Measurements from ENCODE around the gene RNF152.

RNF152 gene, protein sequence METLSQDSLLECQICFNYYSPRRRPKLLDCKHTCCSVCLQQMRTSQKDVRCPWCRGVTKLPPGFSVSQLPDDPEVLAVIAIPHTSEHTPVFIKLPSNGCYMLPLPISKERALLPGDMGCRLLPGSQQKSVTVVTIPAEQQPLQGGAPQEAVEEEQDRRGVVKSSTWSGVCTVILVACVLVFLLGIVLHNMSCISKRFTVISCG

DNA sequence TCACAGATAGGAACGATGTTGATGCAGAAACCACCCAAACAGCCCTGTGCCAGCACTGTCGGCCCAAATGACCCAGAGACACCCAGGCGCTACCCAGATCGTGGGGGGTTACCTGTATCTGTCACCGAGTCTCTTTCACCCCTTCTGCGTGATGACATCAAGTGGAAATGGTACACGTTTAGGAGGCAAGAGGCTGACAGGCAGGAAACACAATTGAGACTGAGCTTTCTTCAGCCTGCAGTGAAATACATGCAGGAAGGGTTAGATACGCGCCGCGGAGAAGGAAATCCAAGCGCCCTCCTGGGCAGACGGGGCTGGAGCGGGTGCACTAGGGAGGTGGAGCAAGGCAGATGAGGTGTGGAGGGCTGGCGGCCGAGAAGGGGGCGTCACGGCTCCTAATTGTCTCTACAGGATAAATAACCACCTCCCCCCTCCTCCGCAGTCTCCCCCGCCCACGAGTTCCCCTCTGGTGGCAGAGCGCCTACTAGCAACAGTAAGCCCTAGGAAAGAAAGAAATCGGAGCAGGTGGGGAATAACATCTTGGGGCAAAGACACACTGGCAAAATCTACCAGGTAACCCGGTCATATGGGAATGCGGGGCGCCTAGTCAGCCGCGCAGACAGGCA lies at the start of gene RNF152:
RNF152 (minus strand) TSS at position 325 of the 626 bp plus-strand sequence. CDS start 76,544 bp downstream, outside the sequence.
- DNase-seq (ENCODE audit: low read depth in 3 of 3): peak; percentile 26 to 41 (median 28)

DNA sequence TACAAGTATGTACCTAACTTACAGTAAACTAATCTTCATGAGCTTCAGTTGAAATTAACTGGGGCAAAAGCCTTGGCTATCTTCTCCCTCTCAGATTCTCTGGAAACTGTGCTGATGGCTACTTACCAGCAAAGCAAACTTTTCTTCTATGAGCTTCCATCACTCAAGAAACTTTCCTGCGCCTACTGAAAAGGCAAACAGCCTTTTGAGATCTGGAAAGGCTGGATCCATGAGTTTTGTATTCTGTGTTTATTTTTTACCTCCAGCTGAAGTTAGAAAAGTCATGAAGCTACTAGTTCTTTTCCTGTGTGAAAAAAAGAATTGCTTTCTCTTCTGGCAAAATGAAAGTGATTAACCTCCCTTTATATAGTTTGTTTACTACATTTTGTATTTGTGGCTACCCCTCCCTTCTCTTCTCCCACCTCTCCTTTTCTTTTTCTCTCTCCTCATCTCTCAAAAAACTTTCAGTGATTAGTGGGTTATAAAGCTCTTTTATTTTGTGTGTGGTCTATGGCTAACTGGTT lies 49.2 kb upstream of the RNF152 start:
- no peak for DNase-seq (ENCODE audit: low read depth in 3 of 3)

DNA sequence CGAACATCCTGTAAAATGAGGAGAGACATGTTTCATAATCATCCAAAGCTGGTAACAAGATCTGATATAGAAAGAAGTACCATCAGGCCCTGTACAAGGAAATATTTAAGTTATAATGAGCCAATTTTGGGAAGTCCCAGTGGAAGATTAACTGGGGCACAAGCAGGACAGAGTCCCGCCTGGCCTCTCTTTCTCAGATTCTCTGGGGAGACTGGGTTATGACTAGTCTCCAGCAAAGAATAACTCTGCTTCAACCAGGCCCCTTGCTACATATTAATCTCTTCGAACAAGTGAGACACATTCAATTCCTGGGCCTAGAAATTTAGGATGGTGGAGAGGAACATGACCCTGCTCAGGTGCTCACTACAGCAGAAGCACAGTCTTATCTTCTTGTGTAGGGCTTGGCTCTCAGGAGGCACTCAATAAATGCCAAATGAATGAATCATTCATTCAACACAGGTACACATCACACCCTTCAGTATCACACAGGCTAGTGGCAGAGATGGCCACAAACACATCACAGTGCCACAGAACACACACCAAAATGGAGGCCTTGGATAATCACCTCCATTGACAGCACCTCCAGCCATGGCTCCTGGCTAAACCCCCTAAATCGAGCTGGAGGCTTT lies 46.4 kb upstream of the RNF152 start:
- DNase-seq (ENCODE audit: low read depth in 3 of 3): no peak

DNA sequence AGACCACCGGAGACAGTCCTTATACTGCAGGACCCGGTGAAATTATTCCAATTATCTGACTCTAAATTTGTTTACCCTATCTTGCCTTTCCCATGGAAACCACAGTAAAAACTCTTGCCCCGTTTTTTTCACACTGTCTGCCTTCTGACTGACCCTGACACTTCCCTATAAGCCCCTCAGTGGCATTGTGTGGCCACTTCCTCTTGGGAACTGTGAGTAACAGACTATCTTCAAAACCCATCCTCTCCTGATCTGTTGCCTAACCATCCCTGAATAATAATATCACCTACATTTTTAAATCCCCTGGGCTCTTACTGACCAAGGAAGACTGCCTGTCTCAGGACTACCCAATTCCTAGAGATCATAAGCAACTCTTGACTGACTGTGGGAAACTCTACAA lies 42.6 kb upstream of the RNF152 start:
- DNase-seq (ENCODE audit: low read depth in 3 of 3): no peak

DNA sequence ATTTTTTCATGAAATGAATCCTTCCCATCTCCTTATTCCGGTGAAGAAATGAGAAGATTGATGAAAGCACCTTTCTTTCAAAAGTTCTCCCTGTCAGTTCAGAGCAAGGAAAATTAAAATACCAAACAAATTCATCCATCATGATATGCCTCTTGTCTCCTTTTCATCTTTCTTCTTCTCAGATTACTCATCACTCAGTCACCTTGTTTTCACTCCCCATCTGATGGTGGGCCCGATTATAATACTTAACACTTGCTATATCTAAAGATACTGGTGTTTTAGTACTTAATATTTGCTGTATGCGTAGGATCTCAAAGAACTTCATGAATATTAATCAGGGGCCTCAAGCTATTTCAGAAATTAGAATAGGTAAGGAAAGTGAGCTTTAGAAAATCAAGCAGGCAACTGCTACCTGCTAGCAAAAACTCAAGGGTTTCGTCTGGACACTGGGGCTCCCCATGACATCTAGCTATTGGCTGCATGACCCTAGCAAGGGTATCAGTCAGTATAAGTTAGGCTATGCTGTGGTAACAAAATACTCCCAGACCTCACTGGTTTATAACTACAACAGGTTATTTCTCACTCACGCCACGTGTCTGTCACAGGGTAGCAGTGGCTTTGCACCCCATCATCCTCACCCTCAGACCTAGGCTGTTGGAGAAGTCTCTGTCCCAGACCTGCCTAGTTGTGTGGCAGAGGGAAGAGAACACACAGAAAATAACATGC lies 39.0 kb upstream of the RNF152 start:
- DNase-seq (ENCODE audit: low read depth in 3 of 3): no peak

DNA sequence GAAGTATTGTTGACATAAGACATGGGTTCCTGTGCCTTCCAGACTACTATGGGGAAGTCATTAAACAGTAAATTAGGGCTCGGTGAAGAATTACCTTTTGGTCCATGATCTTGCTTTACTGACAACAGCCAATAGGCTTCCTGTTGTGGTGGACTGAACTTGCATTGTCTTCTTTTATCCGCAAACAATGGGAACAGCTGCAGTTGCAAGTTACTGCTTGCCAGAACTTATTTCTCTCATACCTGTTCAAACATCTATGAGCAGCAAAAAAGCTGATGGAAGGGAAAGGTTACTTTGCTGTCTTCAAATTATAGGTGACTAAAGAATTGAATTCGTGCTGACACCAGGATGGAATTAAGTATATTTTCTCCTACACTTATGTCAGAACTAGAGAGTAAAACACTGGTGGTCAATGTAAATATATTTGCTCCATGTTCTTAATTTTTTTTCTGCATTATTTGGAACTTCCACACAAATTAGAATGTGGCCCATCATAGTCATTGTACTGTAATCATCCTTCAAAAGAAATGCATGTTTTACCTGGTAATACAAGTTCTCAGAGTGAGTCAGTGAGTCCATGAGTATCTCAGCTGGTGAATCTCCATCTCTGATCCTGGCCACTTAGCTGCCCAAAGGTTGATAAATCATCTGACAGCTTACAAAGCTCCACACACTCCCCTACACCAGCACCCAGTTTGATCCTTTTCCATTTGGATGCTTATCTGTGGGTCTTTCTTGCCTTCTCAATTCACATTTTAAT lies 37.3 kb upstream of the RNF152 start:
- no peak for DNase-seq (ENCODE audit: low read depth in 3 of 3)

DNA sequence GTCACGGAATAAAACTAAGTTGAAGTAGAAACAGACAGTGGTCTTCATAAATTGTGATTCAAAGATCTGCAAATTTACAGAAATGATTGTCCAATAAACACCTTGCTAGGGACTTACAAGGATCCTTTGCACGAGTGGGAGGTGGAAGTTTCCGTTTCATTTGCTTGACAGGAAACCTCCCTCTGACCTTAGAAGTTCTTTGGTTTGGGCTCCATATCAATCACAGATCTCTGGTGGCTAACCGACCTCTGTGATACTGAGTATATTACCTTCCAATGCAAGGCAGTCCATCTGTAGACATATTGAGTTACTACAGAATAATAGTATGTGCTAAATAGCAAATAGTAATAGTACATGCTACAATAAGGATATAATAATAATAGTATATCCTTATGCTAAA lies 33.7 kb upstream of the RNF152 start:
- DNase-seq (ENCODE audit: low read depth in 3 of 3): peak in 1 of 3 experiments; percentile 6

DNA sequence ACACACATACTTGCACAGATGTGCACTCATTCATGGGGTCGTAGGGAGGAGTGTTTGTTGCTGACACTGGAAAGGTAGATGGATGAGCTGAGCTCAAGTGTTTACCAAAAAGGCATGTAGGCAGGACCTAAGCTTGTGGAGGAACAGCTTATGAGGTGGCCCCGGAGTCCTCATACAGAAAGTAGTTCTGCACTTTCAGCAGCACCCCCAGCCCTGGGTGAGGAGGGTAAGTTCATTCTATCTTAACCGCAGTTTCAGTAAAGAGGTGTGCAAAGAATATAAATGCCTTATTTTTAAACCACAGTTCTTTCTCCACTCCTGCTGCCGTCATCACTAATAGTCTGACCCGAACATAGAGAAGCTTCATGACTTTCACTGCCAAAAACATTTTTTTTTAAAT lies 31.7 kb upstream of the RNF152 start:
- no peak for DNase-seq (ENCODE audit: low read depth in 3 of 3)

DNA sequence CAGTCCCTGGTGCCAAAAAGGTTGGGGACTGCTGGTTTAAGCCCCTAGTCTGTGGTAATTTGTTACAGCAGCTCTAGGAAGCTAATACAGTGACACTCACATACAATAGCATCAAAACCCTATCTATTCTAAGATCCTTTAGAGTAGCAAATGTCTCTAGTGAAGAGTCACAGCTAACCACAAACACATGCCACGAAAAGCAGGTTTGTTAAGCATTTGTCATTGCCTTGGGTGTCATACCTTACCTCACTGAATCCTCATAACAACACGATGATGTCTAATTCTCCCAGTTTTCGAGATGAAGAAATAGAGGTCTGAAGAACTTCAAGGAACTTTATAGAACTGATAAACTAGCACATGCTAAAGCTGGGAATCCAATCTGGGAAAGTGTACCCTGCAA lies 29.6 kb upstream of the RNF152 start:
- no peak for DNase-seq (ENCODE audit: low read depth in 3 of 3)

DNA sequence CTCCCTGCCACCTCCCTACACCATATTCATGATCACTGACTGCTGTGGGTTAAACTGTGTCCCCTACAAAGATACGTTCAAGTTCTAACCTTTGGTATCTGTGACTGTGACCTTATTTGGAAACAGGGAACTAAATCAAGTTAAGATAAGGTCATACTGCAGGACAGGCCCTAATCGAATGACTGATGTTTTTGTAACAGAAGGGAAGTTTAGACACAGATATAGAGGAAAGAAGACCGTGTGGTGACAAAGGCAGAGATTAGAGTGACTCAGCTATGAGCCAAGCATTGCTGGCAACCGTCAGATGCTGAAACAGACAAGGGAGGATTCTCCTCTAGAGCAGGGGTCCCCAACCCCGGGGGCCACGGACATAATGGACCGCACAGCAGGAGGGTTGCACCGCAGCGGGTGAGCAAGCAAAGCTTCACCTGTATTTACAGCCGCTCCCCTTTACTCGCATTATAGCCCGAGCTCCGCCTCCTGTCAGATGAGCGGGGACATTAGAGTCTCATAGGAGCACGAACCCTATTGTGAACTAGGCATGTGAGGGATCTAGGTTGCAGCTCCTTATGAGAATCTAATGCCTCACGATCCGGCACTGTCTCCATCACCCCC lies 28.9 kb upstream of the RNF152 start:
- DNase-seq (ENCODE audit: low read depth in 3 of 3): no peak

DNA sequence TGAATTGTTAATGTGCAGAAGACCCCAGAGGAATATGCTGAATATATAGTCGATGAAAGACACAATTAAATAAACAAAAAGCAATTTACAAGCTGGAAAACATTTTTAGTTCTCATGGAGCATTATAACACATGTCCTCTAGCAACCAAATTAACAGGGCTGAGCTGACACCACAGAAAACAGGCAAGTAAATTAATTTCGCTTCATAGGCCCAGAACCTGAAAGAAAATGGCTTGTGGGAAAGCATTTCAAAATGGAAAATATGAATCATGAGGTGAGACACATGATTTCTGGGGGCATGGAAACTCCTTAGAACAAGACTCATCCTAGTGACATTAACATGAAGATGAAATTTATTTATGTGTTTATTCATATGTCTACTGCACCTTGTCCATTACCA lies 25.0 kb upstream of the RNF152 start:
- DNase-seq (ENCODE audit: low read depth in 3 of 3): no peak

DNA sequence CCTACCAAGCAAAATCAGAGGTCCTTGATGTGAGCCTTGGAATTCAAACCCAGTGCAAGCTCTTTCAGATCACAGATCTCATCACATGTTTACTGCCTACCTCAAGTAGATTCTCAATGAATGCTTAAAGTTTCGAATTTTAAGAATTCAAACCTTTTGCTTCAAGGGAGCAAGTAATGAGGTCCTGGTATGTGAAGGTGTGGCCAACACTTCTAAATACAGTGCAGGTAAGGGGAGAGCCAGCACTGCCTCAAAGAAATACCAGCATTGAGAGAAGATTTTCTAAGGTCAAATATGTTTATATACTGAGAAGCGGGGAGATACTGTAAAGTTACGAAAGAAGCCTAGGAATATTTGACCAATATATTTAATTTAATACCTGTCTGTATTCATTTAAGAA lies 19.7 kb upstream of the RNF152 start:
- no peak for DNase-seq (ENCODE audit: low read depth in 3 of 3)

DNA sequence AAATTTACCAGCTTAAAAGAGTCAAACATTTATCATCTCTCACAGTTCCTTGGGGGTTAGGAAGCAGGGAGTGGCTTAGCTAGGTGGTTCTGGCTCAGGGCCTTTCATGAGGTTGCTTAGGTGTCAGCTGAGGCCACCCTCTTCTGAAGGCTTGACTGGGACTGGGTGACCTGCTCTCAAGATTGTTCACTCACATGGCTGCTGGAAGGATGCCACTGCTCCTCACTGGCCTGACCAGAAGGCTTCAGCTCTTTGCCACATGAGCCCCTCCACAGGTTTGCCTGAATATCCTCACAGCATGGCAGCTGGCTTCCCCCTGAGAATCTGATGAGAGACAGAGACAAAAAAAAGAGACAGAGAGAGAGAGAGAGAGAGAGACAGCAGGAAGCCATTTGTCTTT lies 17.3 kb upstream of the RNF152 start:
- no peak for DNase-seq (ENCODE audit: low read depth in 3 of 3)

DNA sequence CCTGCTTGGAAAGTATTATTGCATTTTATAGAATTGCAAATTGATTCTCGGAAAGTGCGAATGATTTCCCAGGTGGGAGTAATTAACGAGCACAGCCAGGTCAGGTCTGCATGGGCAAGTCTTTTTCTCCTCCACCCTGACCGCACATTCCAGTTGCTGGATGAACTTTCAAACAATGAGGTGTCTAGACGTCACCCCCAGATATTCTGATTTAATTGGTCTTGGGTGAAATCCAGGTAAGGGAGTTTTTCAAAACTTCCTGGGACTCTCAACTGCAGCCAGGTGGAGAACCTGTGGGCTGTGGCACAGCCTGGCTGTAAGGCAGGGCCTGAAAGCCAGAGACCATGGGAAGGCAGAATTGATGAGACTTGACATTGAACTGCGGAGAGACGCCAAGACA lies 15.9 kb upstream of the RNF152 start:
- no peak for DNase-seq (ENCODE audit: low read depth in 3 of 3)

DNA sequence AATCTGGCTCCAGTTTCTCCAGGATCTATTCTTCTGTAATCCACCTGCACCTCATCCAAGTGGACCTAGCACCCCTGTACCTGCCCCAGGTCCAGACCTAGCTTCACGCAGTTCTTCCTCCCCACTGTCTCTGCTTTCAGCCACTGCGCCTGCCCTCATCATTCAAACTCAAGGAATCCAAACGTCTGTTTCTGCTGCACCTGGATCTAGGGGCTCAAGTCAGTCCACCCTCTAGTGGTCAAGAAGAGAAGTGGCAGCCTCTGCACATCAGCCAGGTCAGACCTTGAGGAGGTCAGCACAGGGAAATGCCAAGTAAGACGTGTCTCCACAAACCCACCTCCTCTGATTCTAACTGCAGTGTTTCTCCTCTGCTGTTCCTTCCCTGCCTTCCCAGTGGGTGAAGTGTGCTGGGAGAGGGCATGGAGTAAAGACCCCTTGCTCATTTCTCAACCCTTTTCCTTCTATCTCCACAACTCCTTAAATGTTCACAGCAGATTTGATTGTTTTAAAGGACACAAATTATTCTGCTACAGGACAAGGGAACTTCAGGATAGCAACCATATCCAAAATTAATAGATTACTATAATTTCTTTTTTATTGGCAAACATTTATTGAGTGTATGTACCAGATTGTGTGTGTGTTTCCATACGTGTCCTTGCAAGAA lies 8.6 kb upstream of the RNF152 start:
- peak in 1 of 3 experiments; percentile 26 for DNase-seq (ENCODE audit: low read depth in 3 of 3)

DNA sequence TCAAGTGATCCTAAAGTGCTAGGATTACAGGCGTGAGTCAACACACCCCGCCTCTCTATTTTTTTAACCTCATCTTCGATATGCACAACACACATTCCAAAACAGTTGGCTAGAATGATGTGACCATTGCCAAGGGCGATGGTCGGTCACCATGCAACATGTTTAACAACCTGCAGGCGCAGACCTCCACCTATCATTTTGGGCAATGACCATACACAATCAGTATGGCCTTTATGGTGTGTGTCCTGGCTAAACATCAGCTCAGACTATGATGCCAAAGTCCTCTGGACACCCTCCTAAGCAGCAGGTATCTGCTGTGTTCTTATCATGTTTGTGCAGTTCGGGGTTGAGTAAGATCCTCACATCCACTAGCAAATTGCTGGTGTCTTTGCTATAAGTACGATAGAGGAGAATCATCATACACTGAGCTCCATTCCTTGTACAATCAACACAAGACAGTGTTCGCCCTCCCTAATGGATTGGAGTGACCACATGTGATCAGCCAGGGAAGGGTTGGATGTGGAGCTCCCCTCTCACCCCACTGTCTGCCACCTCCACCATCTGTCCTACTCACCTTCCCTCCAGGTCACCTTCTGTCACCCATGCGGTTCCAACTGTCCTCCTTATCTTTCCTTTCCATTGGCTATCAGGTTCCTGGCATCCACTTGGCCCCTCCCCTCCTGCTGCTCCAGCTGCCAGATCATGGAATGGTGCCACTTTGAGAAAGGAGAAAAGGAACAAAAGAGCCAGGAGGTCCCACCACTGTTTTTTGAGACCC lies 7.9 kb upstream of the RNF152 start:
- no peak for DNase-seq (ENCODE audit: low read depth in 3 of 3)

DNA sequence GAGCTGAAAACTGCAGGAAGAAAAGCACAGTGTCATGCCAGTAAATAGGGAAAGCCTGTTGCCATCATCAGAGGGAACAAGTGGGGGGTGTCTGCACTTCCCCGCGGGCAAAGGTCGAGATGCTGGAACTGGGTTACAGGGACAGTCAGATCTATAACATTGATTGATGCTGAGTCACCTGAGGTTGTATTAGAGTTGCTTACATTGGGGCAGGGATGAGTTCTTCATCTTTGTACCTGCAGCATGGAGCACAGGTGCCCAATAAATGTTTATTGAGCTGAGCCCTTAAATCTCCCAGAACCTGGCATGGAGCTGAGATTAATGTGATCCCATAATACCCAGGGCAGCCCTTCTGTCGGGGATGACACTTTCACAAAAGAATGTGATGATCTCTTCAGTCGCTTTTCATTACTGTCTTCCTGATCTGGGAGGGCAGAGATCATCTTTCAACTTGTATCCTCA lies 5.9 kb upstream of the RNF152 start:
- DNase-seq (ENCODE audit: low read depth in 3 of 3): no peak

DNA sequence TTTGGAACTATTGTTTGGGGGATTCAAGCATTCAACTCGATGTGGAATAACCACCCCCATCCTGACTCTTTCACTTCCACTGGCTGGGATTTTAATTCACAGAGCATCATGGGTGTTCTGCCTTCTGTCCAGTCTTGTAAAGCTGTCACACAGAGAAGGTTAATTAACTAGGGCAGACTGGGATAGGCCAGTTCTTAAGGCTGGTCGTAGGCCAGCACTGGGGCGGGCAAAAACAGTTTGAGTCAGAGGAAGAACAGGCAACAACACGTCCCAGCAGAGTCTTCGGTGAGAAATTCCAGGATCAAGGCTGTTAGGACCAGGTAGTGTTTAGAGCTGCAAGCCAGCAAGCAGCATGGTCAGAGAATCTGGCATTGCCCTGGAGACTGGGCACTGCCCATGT lies 4.0 kb upstream of the RNF152 start:
- no peak for DNase-seq (ENCODE audit: low read depth in 3 of 3)

DNA sequence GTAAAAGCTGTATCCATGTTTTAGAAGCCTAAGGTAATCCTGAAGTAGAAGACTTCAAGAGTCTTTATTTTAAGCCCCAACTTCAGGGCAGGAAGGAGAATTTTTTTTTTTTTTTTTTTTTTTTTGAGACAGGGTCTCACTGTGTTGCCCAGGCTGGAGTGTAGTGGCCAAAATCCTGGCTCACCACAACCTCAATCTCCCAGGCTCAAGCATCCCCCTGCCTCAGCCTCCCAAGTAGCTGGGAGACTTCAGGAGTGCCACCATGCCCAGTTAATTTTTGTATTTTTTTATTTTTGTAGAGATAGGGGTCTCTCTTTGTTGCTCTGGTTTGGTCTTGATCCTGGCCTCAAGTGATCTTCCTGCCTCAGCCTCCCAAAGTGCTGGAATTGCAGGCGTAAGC lies 3.3 kb upstream of the RNF152 start:
- DNase-seq (ENCODE audit: low read depth in 3 of 3): no peak

Measured in stimulated activated CD4-positive, alpha-beta T cell treated with anti-CD3 and anti-CD28 coated beads, TNF-alpha, amount 100 ng/mL, for 4 hours (primary cell).